Thyroid gland (tissue), 4 donors: ENCODE measurements around the gene CBFA2T3. TPM values are rescaled to one million over a fixed set of nuclear protein-coding genes. Genes with fewer than 3 reads are reported as not detected.

Experiments used
- DNase-seq, 2 donors: peaks; one replicate each; pipeline ENCODE4 v3.0.0-alpha.2; 2019
- H3K27ac ChIP-seq, 3 donors: fragments of 200-600 bp; sonication (generic); 1 replicate in 2 of 3; 2 replicates in 1 of 3; pipeline ENCODE4 v1.5.1; 2016 to 2019; ENCODE audit warnings: mild to moderate bottlenecking in 1 of 3, moderate library complexity in 1 of 3
- H3K27me3 ChIP-seq: fragments of 200-600 bp; sonication (generic); one replicate; pipeline ENCODE4 v1.5.1; 2019
- H3K36me3 ChIP-seq, 2 donors: fragments of 200-600 bp; sonication (generic); one replicate each; pipeline ENCODE4 v1.5.1; 2016 to 2019
- H3K4me1 ChIP-seq, 2 donors: fragments of 200-600 bp; sonication (generic); one replicate each; pipeline ENCODE4 v1.5.1; 2017 to 2019
- H3K4me3 ChIP-seq, 3 donors: fragments of 200-600 bp; sonication (generic); replicated peaks in 1 of 3; 1 replicate in 2 of 3; 2 replicates in 1 of 3; pipeline ENCODE4 v1.5.1; 2016; ENCODE audit warnings: mild to moderate bottlenecking in 1 of 3
- H3K9me3 ChIP-seq: fragments of 200-600 bp; sonication (generic); one replicate; pipeline ENCODE4 v1.5.1; 2017
- CTCF ChIP-seq, 6 experiments: fragments of 200-600 bp in 3 of 6; fragments of 450-650 bp in 3 of 6; sonication (generic) in 3 of 6; IDR thresholded peaks; one replicate each; pipeline ENCODE4 v1.5.1; 2016 to 2019; ENCODE audit warnings: antibody characterized with exemption in 6 of 6, mild to moderate bottlenecking in 2 of 6, inconsistent platforms in 1 of 6, moderate library complexity in 1 of 6
- POLR2A ChIP-seq, 2 donors: fragments of 450-650 bp; IDR thresholded peaks; one replicate each; pipeline ENCODE4 v1.6.1; 2017; ENCODE audit warnings: antibody characterized with exemption in 2 of 2, mild to moderate bottlenecking in 2 of 2, moderate library complexity in 1 of 2
- WGBS, 2 donors: methylation state at CpG; one replicate each; pipeline ENCODE4 v1.1.5; 2017; 5-methylcytosine and 5-hydroxymethylcytosine counted together
- intact Hi-C: fragments of 100-400 bp; cut with DNase I; formaldehyde crosslinking; loops from one replicate; pipeline ENCODE4 v1.15.1; 2023
- total RNA-seq, 4 donors: library from RNA; depleted of rRNA; stranded (reverse); fragments of >200 nt; gene quantifications; one replicate each; pipeline ENCODE4 v1.2.3, GENCODE V29; 2016

The CBFA2T3 gene
- total RNA-seq, 4 donors from 2014 or later = 1.3 to 3.8 (median 2.6) TPM

- DNase-seq = no peak
- Histone ChIP-seq H3K4me1 (peaks cover 14 to 17% of the 10 kb centered on the region in 2 donors), H3K4me3 (no peak overlapping the region), H3K27ac (no peak overlapping the region), H3K27me3 (no peaks in the 10 kb centered on the region), H3K36me3 (peaks cover 2 to 4% of the 10 kb centered on the region in 2 donors), H3K9me3 (no peaks in the 10 kb centered on the region)
- intact Hi-C loops = loop anchor here (5.0 kb wide), 1 partner anchor 42 kb away; the partner anchor contains the start of gene APRT
- 74 to 79% methylated on average over 12 to 13 of the region's 20 CpGs for WGBS, 2 donors
- no peak for TF ChIP-seq CTCF (IDR thresholded peaks at IDR 0.05)
- no peak for TF ChIP-seq POLR2A (IDR thresholded peaks at IDR 0.05)
These were observed 122.5 kb downstream of the CBFA2T3 start for GRCh38 chr16:88854306-88855111.

- Histone ChIP-seq H3K9me3 (no peaks in the 10 kb centered on the region), H3K4me3 (no peak overlapping the region), H3K27me3 (no peaks in the 10 kb centered on the region), H3K27ac (no peak overlapping the region), H3K36me3 (no peaks in the 10 kb centered on the region), H3K4me1 (peaks cover 14 to 16% of the 10 kb centered on the region in 2 donors)
- WGBS, 2 donors = 70 to 81% methylated on average over 6 to 15 of the region's 17 CpGs
- no peak for TF ChIP-seq CTCF (IDR thresholded peaks at IDR 0.05)
- TF ChIP-seq POLR2A (IDR thresholded peaks at IDR 0.05) = no peak
- no peak for DNase-seq
- intact Hi-C loops = no loop called here
These were observed 123.6 kb downstream of the CBFA2T3 start for GRCh38 chr16:88853325-88853941.

GRCh38 chr16:88851616-88852015 lies 125.4 kb downstream of the CBFA2T3 start:
- Histone ChIP-seq H3K4me1 (peaks cover 7 to 8% of the 10 kb centered on the region in 2 donors), H3K9me3 (no peaks in the 10 kb centered on the region), H3K36me3 (no peaks in the 10 kb centered on the region), H3K27me3 (no peaks in the 10 kb centered on the region), H3K27ac (no peak overlapping the region), H3K4me3 (no peak overlapping the region)
- intact Hi-C loops = no loop called here
- no peak for DNase-seq
- TF ChIP-seq CTCF (IDR thresholded peaks at IDR 0.05) (no peak), POLR2A (IDR thresholded peaks at IDR 0.05) (no peak)
- WGBS, 2 donors = 96 to 97% methylated on average over 19 of the region's 19 CpGs

GRCh38 chr16:88850531-88851199 lies 126.3 kb downstream of the CBFA2T3 start:
- intact Hi-C loops = no loop called here
- no peaks in the 10 kb centered on the region for H3K36me3 ChIP-seq

GRCh38 chr16:88848557-88848956 lies 128.4 kb downstream of the CBFA2T3 start:
- no peaks in the 10 kb centered on the region for H3K27me3 ChIP-seq
- WGBS, 2 donors = 91 to 92% methylated on average over 21 of the region's 21 CpGs
- H3K9me3 ChIP-seq = no peaks in the 10 kb centered on the region
- H3K27ac ChIP-seq = no peak overlapping the region
- TF ChIP-seq CTCF (IDR thresholded peaks at IDR 0.05) (no peak), POLR2A (IDR thresholded peaks at IDR 0.05) (no peak)
- no peaks in the 10 kb centered on the region for H3K36me3 ChIP-seq
- no peak for DNase-seq
- intact Hi-C loops = no loop called here
- H3K4me1 ChIP-seq = no peaks in the 10 kb centered on the region
- H3K4me3 ChIP-seq = no peak overlapping the region

More at GRCh38 chr16:88850531-88851199, 126.3 kb downstream of the CBFA2T3 start:
- no peak for DNase-seq
- H3K9me3 ChIP-seq = no peaks in the 10 kb centered on the region
- WGBS, 2 donors = 95 to 96% methylated on average over 30 of the region's 33 CpGs
- peaks cover 0 to 1% of the 10 kb centered on the region in 2 donors for H3K4me1 ChIP-seq
- H3K27ac ChIP-seq = no peak overlapping the region
- no peaks in the 10 kb centered on the region for H3K27me3 ChIP-seq
- H3K4me3 ChIP-seq = no peak overlapping the region
- TF ChIP-seq POLR2A (IDR thresholded peaks at IDR 0.05) = no peak
